Activated CD8-positive, alpha-beta memory T cell treated with anti-CD3 and anti-CD28 coated beads for 1 hour (primary cell): ENCODE results near the gene CREBBP.

Experiments used
- DNase-seq, 2 donors: peaks; one replicate each; pipeline ENCODE4 v3.0.0-alpha.2; 2020; ENCODE audit warnings: low read depth in 1 of 2; ENCODE audit errors: extremely low read depth in 1 of 2

Gene CREBBP

GRCh38 chr16:3737181-3737580, 143.3 kb downstream of the CREBBP start:
- DNase-seq, result no peak

- no peak for DNase-seq
Observed at GRCh38 chr16:3736116-3736515, 144.4 kb downstream of the CREBBP start.

- no peak for DNase-seq
Observed at GRCh38 chr16:3735541-3735940, 145.0 kb downstream of the CREBBP start.

GRCh38 chr16:3734758-3735221, 145.7 kb downstream of the CREBBP start:
- no peak for DNase-seq

- no peak for DNase-seq
Observed at GRCh38 chr16:3734084-3734757, 146.3 kb downstream of the CREBBP start.

GRCh38 chr16:3732171-3732570, 148.3 kb downstream of the CREBBP start:
- DNase-seq, result no peak

- DNase-seq, result no peak
Observed at GRCh38 chr16:3731126-3731935, 149.2 kb downstream of the CREBBP start.

GRCh38 chr16:3730161-3731125, 150.1 kb downstream of the CREBBP start:
- no peak for DNase-seq

- no peak for DNase-seq
Observed at GRCh38 chr16:3729161-3730112, 151.1 kb downstream of the CREBBP start.

- DNase-seq, result no peak
Observed at GRCh38 chr16:3728424-3729160, 151.9 kb downstream of the CREBBP start.

GRCh38 chr16:3727806-3728381, 152.6 kb downstream of the CREBBP start:
- DNase-seq, result no peak

- DNase-seq, result no peak
Observed at GRCh38 chr16:3726021-3726687, 154.4 kb downstream of the CREBBP start.

- no peak for DNase-seq
Observed at GRCh38 chr16:3725276-3725675, 155.2 kb downstream of the CREBBP start.

- no peak for DNase-seq
Observed at GRCh38 chr16:3722508-3722907, 158.0 kb downstream of the CREBBP start.

GRCh38 chr16:3720418-3720817, 160.1 kb downstream of the CREBBP start:
- no peak for DNase-seq

GRCh38 chr16:3718628-3719027, 161.9 kb downstream of the CREBBP start:
- DNase-seq, result no peak

GRCh38 chr16:3718019-3718391, 162.5 kb downstream of the CREBBP start:
- no peak for DNase-seq

- peak; percentile 68 to 93 for DNase-seq
Observed at GRCh38 chr16:3717235-3718018, 163.1 kb downstream of the CREBBP start, which contains the start of gene TRAP1. TSS of gene TRAP1 (minus strand) at chr16:3717524. CDS start at chr16:3717508, 16 bp downstream.
